Lower leg skin (tissue), 3 donors: ENCODE results near the gene PRSS22.

Experiments
- POLR2A ChIP-seq, 2 donors: fragments of 450-650 bp; IDR thresholded peaks; one replicate each; pipeline ENCODE4 v1.6.1; 2016 to 2017; ENCODE audit warnings: antibody characterized with exemption in 2 of 2, mild to moderate bottlenecking in 1 of 2, moderate library complexity in 1 of 2
- TF ChIP-seq, protein P1 (sequence below), 3 donors: fragments of 450-650 bp; IDR thresholded peaks; one replicate each; pipeline ENCODE4 v1.5.1; 2016; ENCODE audit warnings: antibody characterized with exemption in 3 of 3, mild to moderate bottlenecking in 3 of 3, moderate library complexity in 2 of 3

DNA sequence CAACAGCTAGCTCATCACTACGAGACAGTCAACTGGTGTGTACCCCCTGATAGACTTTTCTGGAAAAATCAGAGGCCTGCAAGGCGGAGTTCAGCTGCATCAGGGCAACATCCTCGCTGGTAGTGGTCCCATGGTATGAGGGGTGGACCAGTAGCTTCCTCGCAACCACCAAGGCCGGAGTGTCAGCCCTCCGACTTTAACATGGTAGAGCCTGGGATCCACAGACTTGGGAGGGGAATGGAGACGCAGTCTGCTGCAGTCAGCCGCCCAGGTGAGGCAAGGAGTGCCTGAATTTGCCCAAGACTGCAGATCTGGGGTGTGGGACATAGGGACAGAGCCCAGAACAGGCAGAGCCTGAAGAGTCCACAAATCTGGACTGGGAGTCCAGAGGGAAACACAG lies 14.4 kb downstream of the PRSS22 start:
- no peak for TF ChIP-seq POLR2A (IDR thresholded peaks at IDR 0.05)
- TF ChIP-seq, protein P1, sequence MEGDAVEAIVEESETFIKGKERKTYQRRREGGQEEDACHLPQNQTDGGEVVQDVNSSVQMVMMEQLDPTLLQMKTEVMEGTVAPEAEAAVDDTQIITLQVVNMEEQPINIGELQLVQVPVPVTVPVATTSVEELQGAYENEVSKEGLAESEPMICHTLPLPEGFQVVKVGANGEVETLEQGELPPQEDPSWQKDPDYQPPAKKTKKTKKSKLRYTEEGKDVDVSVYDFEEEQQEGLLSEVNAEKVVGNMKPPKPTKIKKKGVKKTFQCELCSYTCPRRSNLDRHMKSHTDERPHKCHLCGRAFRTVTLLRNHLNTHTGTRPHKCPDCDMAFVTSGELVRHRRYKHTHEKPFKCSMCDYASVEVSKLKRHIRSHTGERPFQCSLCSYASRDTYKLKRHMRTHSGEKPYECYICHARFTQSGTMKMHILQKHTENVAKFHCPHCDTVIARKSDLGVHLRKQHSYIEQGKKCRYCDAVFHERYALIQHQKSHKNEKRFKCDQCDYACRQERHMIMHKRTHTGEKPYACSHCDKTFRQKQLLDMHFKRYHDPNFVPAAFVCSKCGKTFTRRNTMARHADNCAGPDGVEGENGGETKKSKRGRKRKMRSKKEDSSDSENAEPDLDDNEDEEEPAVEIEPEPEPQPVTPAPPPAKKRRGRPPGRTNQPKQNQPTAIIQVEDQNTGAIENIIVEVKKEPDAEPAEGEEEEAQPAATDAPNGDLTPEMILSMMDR (IDR thresholded peaks at IDR 0.05): no peak
